ENCODE results near the gene CCDC85A. TPM values are rescaled to one million over a fixed set of nuclear protein-coding genes. Genes with fewer than 3 reads are reported as not detected.

Gene CCDC85A
- total and polyA plus RNA-seq, 2 experiments from 2014 or later: 2.5 to 3.3 TPM

GRCh38 chr2:56244911-56245530 lies 61.2 kb downstream of the CCDC85A start:
- H2AFZ ChIP-seq: no peak overlapping the region
- DNase-seq (ENCODE audit: low spot score): peak; percentile 42

GRCh38 chr2:56248965-56249742 lies 65.4 kb downstream of the CCDC85A start:
- no peak for DNase-seq (ENCODE audit: low spot score)
- Histone ChIP-seq H3K27me3 (no peaks in the 10 kb centered on the region), H3K27ac (no peak overlapping the region), H3K36me3 (replicated peaks; ENCODE audit: insufficient read depth, low read depth) (no peaks in the 10 kb centered on the region), H3K9me2 (replicated peaks; ENCODE audit: insufficient read depth) (no peaks in the 10 kb centered on the region), H3K4me1 (ENCODE audit: insufficient read depth) (peaks cover 14% of the 10 kb centered on the region), H3K79me2 (no peaks in the 10 kb centered on the region), H4K20me1 (ENCODE audit: insufficient read depth, poor library complexity, severe bottlenecking) (no peaks in the 10 kb centered on the region), H3K4me2 (no peak overlapping the region), H3K4me3 (no peak overlapping the region), H3K9me3 (ENCODE audit: low read depth) (no peaks in the 10 kb centered on the region), H2AFZ (no peak overlapping the region)
- WGBS (ENCODE audit: low lambda C conversion rate, missing lambda C conversion rate): 78% methylated on average over 5 of the region's 5 CpGs
- TF ChIP-seq EZH2phosphoT487 (IDR thresholded peaks at IDR 0.05; ENCODE audit: low read depth, severe bottlenecking, unreplicated experiment) (no peak), EZH2 (IDR thresholded peaks at IDR 0.05; ENCODE audit: borderline replicate concordance) (no peak), CTCF (IDR thresholded peaks at IDR 0.05; ENCODE audit: poor library complexity) (no peak)

More at GRCh38 chr2:56244911-56245530, 61.2 kb downstream of the CCDC85A start:
- TF ChIP-seq EZH2phosphoT487 (IDR thresholded peaks at IDR 0.05; ENCODE audit: low read depth, severe bottlenecking, unreplicated experiment) (no peak), CTCF (IDR thresholded peaks at IDR 0.05; ENCODE audit: poor library complexity) (no peak), EZH2 (IDR thresholded peaks at IDR 0.05; ENCODE audit: borderline replicate concordance) (no peak)
- Histone ChIP-seq H4K20me1 (ENCODE audit: insufficient read depth, poor library complexity, severe bottlenecking) (no peaks in the 10 kb centered on the region), H3K9me2 (replicated peaks; ENCODE audit: insufficient read depth) (no peaks in the 10 kb centered on the region), H3K4me2 (no peak overlapping the region), H3K4me3 (no peak overlapping the region), H3K27me3 (no peaks in the 10 kb centered on the region), H3K4me1 (ENCODE audit: insufficient read depth) (peaks cover 13% of the 10 kb centered on the region), H3K79me2 (no peaks in the 10 kb centered on the region), H3K36me3 (replicated peaks; ENCODE audit: insufficient read depth, low read depth) (no peaks in the 10 kb centered on the region), H3K9me3 (ENCODE audit: low read depth) (no peaks in the 10 kb centered on the region), H3K27ac (peak overlapping the region; percentile 67)
- 74% methylated on average over 1 of the region's 1 CpG for WGBS (ENCODE audit: low lambda C conversion rate, missing lambda C conversion rate)

GRCh38 chr2:56250153-56250729 lies 66.5 kb downstream of the CCDC85A start:
- H3K27ac ChIP-seq: no peak overlapping the region
- no peaks in the 10 kb centered on the region for H3K27me3 ChIP-seq
- no peak for TF ChIP-seq CTCF (IDR thresholded peaks at IDR 0.05; ENCODE audit: poor library complexity)
- no peaks in the 10 kb centered on the region for H3K36me3 ChIP-seq (replicated peaks; ENCODE audit: insufficient read depth, low read depth)
- no peak overlapping the region for H3K4me2 ChIP-seq
- DNase-seq (ENCODE audit: low spot score): no peak
- no peaks in the 10 kb centered on the region for H3K9me2 ChIP-seq (replicated peaks; ENCODE audit: insufficient read depth)
- no peak overlapping the region for H2AFZ ChIP-seq
- no peak overlapping the region for H3K4me3 ChIP-seq
- no peaks in the 10 kb centered on the region for H3K79me2 ChIP-seq
- no peaks in the 10 kb centered on the region for H3K9me3 ChIP-seq (ENCODE audit: low read depth)
- H3K4me1 ChIP-seq (ENCODE audit: insufficient read depth): peaks cover 5% of the 10 kb centered on the region
- H4K20me1 ChIP-seq (ENCODE audit: insufficient read depth, poor library complexity, severe bottlenecking): no peaks in the 10 kb centered on the region
- WGBS (ENCODE audit: low lambda C conversion rate, missing lambda C conversion rate): 85% methylated on average over 2 of the region's 2 CpGs
